Activated CD4-positive, alpha-beta T cell treated with anti-CD3 and anti-CD28 coated beads, Interleukin-2, amount 50 U/mL, for 48 hours (primary cell): ENCODE results near the gene FMN1.

Experiments used
- DNase-seq, 2 experiments: peaks; one replicate each; pipeline ENCODE4 v3.0.0-alpha.2; 2020

Gene FMN1

DNA sequence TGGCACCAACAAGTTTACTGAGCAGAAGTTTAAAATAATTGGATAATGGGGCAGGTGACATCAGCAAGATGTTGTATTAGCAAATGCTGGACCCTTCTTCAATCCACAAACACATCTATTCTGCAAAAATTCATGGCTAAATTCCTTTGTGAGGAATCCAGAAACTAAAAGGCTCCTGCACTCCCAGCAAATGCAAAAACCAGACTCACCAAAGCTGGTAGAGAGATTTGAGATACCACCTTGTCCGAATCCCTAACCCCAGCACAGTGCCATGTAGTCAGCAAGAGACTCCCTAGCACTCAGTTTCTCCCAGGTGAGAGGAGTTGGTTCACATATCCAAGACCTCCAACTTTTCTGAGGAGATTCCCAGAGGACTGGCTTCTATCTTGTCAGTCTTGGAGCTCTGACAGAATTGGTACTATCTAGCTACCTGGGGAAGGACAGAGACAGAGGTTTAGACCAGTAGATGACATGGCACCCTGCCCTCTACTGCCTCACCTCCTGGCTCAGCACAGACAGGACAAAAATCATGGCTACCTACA is 454.9 kb downstream of the FMN1 start:
- DNase-seq, result no peak

DNA sequence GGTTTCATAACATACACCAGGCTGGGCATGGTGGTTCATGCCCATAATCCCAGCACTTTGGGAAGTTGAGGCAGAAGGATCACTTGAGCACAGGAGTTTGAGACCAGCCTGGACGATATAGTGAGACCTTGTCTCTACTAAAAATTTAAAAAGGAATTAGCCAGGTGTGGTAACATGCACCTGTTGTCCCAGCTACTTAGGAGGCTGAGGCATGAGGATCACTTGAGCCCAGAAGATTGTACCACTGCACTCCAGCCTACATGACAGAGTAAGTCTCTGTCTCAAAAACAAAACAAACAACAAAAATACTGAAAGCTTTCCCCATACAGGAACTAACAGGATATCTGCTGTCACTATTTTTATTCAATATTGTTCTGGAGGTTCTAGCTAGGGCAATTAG is 455.8 kb downstream of the FMN1 start:
- DNase-seq, result no peak

DNA sequence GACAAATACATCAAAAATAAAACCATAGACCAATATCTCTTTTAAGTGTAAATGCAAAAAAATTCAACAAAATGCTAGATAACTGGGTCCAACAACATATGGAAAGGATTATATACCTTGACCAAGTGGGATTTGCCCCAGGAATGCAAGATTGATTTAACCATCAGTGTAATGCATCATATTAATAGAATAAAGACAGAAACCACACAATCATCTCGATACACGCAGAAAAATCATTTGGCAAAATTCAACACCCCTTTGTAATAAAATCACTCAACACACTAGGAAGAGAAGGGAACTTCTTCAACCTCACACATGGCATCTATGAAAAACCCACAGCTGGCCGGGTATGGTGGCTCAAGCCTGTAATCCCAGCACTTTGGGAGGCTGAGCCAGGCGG is 457.2 kb downstream of the FMN1 start:
- no peak for DNase-seq

DNA sequence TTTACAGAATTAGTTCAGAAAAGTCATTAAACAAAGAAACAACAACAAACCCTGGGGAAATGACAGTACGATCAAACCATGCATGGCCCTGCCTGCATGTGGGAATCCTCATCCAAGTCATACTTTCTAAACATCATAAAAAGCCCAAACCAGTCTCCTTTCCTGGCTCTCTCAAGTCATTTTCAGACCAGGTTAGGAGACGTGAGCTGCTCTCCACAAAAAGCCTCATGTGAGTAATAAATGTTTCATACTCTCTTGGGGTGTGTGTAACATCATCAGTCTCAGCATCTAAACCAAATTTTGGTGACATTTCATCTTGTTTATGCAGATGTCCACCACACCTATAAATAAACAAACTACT is 457.8 kb downstream of the FMN1 start:
- DNase-seq, result no peak

DNA sequence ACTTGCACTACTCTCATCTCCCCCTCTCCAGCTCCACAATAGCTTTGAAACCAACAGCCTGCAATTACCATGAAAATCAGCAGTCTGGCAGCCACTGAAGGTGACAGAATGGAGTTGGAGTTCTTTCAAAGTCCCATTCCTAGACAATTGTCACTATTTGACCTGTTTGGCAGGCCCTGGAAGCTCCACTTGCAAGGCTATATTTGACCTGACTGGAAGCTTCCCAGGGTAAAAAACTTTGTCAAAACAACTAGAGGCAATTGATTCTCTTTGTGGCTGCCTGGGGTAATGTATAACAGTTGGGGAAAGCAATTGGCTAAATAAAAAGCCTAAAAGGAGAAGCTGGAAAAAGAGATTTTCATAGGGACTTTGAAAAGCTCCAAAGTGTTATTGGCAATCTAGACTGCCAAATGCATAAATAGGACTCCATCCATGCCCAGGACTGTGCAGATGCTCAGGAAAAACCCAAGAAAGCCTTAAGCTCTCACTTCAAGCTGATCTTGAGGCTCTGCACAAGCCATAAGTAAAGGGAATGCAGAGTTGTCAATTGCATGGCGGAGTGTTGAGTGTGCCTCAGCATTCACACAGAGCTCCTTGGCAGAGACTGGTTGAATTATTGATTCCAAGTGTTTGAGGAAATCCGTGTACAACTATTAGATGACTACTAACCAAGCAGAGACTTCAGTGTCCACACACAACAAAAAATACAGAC is 458.4 kb downstream of the FMN1 start:
- no peak for DNase-seq

DNA sequence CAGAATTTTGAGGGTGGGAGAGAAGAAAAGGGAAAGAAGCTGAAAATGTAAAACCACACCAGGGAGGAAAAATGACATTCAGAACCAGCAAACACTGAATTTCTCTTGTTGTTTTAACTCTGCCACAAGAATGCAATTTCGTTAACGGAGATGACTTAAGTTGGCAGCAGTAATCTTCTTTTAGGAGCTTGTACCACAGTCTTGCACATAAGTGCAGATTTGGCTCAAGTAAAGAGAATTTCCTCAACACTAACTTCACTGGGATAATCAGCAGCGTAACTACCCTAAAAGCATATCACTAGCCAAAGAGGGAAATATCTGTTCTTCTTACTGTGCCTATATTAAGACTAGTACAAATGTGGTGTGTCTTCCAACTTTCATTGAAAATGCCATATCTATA is 461.2 kb downstream of the FMN1 start:
- DNase-seq, result no peak

DNA sequence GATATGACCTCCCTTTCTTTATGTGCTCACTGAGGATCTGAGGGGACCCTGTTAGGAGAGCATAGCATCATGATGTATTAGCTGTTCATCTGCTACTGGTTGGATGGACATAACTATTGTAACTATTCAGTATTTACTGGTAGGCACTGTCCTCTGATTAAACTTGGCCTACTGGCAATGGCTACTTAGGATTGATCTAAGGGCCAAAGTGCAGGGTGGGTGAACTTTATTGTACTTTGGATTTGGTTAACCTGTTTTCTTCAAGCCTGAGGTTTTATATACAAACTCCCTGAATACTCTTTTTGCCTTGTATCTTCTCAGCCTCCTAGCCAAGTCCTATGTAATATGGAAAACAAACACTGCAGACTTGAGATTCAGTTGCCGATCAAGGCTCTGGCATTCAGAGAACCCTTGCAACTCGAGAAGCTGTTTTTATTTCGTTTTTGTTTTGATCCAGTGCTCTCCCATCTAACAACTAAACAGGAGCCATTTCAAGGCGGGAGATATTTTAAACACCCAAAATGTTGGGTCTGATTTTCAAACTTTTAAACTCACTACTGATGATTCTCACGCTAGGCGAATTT is 461.8 kb downstream of the FMN1 start:
- DNase-seq, result no peak

DNA sequence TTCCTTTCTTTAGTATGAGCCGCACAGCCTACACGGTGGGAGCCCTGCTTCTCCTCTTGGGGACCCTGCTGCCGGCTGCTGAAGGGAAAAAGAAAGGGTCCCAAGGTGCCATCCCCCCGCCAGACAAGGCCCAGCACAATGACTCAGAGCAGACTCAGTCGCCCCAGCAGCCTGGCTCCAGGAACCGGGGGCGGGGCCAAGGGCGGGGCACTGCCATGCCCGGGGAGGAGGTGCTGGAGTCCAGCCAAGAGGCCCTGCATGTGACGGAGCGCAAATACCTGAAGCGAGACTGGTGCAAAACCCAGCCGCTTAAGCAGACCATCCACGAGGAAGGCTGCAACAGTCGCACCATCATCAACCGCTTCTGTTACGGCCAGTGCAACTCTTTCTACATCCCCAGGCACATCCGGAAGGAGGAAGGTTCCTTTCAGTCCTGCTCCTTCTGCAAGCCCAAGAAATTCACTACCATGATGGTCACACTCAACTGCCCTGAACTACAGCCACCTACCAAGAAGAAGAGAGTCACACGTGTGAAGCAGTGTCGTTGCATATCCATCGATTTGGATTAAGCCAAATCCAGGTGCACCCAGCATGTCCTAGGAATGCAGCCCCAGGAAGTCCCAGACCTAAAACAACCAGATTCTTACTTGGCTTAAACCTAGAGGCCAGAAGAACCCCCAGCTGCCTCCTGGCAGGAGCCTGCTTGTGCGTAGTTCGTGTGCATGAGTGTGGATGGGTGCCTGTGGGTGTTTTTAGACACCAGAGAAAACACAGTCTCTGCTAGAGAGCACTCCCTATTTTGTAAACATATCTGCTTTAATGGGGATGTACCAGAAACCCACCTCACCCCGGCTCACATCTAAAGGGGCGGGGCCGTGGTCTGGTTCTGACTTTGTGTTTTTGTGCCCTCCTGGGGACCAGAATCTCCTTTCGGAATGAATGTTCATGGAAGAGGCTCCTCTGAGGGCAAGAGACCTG is 463.5 kb downstream of the FMN1 start:
- peak in 1 of 2 experiments; percentile 19 for DNase-seq

DNA sequence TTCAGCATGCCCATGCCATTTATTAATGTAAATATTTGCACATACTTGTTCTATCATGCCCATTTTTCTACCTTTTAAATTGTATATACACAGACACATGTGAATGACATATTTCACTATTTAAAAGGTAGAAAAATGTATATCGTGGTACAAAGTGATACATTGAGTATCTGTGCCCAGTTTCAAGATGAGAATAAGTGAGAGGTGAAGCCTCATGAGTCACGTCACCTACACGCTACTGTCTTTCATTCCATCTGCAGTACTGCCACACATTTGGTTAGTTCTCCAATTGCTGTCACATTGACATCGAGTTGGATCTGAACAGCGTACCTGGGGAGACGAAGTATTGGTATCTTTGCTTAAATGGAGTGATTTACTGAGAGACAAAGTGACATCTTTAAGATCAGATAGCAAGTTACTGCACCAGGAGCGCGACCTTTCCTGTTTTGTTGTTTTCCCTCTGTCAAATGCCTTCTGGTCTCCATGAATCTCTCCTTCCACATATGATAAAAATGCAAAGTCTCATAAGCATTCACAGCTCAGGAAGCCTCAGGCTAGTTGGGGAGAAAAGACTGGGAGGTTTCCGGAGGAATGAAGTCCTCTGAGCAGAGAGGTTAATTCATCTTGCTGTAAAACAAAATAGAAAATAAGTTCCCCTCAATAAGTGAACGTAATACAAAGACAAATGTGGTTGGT is 464.7 kb downstream of the FMN1 start:
- no peak for DNase-seq

DNA sequence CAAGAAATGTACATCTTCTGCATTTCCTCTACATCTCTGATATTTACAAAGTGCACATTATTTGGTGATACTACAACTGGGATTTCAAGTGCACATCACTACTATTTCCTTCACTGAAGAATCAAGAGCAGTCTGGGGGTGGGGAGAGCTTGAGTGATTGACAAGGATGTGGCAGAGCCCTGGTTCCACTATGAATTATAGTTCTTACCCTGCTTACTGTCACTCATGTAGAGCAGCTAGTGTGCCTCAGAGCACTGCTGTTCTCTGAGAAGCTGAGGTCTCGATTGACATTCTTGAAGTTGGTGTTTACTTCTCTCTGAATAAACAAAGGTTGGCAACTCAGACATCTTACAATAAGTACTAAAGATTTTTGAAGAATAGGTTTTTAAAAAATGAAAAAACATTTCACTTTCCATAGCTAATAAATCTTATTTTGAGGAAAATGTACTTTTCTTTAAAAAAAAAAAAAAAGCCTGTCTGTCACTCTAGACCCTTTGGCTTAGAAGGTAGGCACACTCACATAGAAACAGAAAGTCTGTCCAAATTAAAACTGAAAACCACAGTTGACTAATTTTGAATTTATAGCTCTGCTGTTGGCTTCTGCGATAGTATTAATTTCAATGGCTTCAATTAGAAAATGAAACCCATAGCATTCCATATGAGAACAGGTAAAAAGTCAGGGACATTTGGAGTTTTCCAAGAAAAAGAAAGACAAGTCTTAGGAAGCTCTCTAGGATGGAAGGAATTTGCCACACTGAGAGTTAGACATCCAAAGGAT is 471.2 kb downstream of the FMN1 start:
- no peak for DNase-seq

DNA sequence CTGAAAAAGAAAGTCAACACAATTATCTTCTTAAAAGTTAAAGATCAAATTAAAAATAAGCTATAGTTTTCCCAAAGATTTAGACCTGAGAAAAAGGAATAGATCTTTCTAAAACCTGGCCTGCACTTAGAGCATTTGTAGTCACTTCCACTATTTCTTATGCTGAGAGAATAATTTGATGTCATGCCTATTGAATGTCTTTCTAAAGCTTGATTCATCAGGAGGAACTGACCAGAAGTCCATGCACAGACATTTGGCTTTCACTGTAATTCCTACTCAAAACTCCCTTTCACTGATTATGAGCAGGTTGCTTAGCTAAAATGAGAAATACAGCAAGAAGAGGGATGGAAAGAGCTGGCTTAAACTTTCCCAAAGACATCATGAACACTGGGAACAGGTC is 472.4 kb downstream of the FMN1 start:
- no peak for DNase-seq

DNA sequence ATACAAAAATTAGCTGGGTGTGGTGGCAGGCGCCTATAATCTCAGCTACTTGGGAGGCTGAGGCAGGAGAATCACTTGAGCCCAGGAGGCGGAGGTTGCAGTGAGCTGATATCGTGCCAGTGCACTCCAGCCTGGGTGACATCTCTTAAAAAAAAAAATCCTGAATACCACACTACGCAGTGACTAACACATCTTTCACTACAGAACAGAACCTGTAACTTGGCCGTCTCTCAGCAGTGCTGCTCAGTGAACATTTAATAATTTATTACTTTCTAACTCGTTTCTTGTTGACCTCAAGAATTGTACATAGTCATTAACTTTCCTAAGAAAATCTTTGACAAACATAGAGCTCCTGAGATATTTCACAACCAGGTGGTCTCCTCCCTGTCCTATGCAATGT is 472.9 kb downstream of the FMN1 start:
- DNase-seq, result no peak

DNA sequence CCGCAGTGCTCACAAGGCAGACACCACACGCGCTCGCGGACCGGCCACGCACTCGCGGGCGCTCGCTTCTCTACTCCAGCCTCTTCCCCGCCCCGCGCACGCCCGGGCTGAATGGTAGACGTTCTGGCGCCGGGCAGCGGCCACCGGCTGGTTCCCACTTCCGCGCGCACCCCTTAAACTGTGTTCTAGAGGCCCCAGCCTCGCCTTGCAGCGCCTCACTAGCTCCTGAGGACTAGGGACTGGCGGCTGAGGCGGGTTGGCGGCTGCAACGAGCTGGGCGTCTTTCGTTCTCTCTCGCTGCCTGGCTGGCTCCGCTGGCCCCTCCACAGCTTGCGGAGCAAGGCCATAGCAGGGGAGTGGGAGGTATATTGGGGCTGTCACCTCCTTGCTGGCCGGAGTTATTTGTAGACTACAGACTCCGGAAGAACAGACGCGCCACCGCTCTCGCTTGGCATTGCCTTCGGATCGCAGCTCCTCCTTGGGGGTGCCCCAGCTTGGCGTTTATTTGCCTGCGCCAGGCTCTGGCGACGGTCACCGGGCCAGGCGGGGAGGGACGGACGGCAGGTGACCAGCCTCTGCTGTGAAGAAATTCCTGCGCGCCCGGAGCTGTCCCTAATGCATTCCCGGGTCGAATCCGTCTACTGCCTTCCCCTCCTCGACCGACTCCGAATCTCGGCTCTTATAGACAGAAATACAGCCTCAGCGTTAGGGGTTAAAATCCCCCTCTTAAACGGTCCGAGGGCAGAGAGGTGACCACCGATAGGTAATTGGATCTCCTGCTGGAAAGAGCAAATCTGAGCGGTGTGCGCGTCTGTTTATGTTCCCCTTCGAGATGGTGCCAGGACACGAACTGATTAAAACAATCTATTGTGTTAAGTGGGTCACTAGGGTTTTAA is 475.4 kb downstream of the FMN1 start:
- DNase-seq, result peak in 1 of 2 experiments; percentile 13

DNA sequence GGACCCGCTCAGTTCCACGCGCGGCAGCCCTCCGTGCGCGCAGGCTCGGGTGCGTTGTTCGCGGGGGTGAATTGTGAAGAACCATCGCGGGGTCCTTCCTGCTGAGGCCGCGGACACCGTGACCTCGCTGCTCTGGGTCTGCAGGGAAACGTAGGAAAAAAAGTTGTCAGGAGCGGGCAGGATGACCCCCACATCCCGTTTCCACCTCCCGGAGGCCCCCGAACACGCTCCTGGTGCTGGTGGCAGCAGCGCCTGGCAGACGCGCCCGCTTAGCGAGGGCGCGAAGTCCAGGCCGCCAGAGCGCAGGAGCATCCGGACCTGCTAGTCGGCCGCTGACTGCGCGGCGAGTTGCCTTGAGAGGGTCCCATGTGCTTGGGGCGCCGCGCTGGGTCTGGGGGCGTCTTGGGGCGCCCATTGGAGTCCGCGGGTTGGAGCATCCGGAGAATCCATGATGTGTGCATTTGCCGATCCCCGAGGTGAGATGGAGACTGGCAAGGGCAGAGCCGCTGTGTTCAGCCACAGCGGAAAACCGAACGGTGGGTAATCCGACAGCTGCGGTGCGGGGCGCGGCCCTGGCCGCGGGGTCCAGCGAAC is 476.2 kb downstream of the FMN1 start:
- DNase-seq, result peak in 1 of 2 experiments; percentile 5

DNA sequence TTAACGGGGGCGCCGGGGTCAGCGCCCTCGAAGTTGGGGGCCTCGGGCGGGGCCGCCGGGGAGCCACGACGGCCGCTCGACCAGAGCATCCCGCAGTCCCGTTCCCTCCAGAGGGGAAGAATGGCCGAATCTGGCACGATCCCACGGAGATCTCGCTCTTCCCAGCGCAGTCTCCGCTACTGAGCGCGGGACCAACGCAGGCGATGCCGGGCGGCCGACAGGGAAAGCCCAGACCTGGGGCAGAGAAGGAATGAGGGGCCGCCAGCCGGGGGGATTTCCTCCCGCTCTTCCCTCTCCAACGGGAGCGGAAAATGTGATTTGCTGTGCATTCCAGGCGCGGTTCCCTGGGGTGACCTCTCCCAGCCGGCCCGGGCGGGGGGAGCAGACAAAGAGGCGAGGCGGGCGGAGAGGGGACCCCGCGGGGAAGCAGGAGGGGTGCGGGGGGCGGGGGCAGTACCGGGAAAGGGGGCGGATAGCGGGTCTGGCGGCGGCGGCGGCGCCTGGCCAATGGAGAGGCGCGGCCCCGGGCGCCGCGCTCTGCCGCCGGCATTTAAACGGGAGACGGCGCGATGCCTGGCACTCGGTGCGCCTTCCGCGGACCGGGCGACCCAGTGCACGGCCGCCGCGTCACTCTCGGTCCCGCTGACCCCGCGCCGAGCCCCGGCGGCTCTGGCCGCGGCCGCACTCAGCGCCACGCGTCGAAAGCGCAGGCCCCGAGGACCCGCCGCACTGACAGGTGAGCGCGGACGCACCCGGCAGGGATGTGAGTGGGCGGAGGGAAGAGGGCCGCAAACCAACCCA is 476.9 kb downstream of the FMN1 start, which contains the start of gene GREM1:
Gene GREM1, plus strand, starts transcription at position 579 of the 801 bp plus-strand sequence. CDS start 12,687 bp downstream, outside the sequence.
- DNase-seq, result peak in 1 of 2 experiments; percentile 3

DNA sequence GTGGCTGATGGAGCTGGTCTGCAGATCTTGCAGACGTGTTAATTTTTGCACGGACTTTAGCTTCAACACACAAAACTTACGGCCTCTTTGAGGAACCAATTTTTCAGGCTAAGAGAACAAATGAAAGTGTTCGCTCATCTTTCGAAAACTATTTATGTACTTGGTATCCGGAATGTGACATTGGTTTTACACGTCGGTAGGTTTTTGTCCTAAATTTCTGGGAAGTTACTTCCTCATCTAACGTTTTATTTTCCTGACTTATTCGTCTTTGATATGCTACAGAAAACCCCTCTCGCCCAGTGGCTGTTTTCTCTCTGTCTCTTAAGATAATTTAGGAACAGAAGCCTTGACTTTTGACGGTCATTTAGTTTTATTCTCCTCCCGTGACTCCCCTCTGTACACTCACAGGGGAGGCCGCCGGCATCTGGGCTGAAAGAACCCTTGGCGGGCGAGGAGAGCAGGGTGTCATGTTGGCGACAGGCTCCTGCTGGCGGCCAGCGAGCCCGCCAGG is 477.5 kb downstream of the FMN1 start:
- no peak for DNase-seq

DNA sequence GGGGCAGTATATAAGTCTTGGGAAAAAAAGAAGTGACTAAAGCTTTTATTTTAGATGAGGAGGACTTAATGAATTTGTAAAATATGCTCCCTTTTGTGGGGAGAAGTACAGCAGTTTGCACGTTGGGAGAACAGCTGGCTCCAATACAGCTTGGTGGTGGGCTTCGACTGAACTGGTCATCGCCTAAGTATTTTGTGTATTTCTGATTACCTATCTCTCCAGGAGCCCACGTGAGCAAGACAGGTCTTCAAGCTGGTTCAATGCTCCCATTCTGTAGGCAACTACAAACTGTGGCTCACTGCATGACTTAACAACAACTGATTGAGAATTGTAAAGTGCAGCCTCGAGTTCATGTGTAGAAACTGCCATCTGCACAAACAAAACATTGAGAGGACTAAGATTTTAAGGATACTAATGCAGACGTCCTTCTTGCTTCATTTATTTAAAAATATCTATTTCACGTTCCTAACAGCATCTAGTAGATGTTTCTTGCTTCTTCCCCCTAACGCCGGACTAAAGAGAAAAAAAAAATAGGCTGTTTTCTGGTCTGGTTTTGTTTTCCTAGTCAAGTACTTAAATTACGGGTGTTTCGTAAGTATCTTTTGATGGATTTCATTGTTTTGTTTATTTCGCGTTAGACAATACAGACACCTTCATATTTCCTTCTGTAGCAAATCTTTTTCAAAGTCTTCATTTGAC is 478.1 kb downstream of the FMN1 start:
- no peak for DNase-seq
